ENCODE data around the gene RARA.

RARA gene

GRCh38 chr17:40329839-40330794 is 21.1 kb downstream of the RARA start:
- peak; percentile 48 for DNase-seq

GRCh38 chr17:40330850-40331470 is 22.0 kb downstream of the RARA start:
- no peak for DNase-seq

- no peak for DNase-seq
These were observed 23.0 kb downstream of the RARA start for GRCh38 chr17:40331743-40332641.

DNA sequence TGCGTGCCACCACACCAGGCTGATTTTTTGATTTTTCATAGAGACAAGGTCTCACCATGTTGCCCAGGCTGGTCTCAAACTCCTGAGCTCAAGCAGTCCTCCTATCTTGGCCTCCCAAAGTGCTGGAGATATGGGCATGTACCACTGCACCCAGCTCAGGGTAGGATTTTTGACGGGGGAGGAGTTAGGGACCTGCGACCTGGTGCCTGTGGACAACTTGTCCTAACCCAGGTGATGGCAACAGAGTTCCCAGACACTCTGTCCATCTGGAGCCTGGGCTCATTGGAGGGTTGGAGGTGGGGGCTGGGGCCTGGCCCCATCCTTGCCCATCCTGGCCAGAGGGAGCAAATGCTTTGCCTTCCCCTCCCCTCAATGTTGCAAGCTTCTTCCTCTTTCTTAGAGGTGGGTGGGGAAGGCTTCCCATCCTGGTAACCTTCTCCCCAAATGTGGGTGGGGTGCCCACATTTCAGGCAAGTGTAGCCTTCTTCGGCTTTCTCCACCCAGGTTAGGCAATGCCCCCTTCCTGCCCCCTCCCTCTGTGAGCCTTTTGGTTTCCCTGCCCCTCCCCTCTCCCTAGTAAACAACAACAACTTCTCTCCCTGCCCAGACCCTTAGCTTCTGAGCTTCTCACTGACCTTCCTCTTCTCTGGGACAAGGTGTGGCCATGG is 24.9 kb downstream of the RARA start:
- no peak for DNase-seq

- no peak for DNase-seq
These were observed 26.6 kb downstream of the RARA start for GRCh38 chr17:40335620-40336019.

GRCh38 chr17:40337351-40337750 is 28.4 kb downstream of the RARA start:
- no peak for DNase-seq

DNA sequence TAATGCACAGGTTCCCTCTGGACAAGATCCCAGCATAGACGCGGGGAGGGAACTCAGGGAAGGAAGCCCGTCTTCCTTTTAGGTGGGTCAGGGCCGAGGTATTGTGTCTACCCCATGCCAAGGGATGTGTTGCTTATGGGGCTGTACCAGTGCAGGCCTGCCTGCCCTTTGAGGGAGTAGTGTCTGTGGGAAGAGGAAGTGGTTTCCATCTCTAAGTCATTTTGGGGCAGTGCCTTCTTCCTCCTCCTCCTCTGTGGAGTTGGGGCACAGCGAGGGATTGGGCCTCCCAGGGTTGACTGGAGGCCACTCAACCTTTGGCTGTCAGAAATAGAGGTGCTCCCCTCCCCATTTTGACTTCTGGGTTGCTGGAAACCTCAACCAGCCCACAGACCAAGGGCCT is 29.1 kb downstream of the RARA start:
- no peak for DNase-seq

DNA sequence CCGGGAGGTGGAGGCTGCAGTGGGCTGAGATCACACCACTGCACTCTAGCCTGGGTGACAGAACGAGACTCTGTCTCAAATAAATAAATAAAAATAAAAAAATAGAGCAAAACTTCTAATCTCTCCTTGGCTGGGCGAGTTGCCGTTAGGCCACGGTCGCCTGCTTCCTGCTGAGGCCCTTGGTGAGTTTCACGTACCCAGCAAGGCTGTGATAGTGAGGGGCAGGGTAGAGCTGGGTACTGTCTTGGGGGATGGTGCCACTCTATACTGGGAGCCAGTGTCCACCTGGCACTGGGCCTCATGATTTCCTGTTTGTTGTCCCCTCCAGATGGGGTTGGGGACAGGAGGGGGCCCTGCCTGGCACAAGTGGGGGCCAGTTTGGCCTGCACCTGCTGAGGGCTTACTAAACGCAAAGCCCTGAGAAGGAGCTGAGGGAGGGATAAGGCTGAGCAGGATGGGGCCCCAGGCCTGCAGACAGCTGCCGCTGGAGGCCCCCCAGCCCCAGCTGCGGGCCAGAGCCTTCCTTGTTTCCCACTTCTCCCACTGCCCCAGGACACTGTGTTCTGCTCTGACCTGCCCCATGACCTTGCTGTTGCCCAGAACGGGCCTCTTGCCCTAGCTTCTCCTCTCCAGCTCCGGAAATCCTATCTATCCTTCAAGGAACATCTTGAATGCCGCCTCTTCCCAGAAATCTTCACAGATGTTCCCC is 30.1 kb downstream of the RARA start:
- DNase-seq: no peak

DNA sequence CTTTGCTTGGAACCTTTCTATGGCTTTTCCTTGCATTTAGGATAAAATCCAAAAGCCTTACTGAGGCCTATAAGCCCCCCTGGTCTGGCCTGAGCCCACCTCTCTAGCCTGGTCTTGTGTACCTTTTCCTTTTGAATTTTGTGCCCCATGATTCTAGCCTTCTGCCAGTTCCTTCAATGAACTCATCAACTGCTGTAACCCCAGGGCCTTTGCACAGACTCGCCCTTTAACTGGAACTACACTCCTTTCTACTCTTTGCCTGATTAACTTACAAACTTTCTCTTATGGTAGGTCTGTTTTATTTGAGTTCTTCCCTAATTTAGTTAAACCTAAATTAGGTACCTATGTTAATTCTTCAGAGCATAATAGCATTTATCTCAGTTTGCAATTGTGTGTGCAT is 31.3 kb downstream of the RARA start:
- no peak for DNase-seq

GRCh38 chr17:40340880-40341807 is 32.2 kb downstream of the RARA start:
- peak; percentile 93 for DNase-seq

- peak; percentile 49 for DNase-seq
These were observed 33.0 kb downstream of the RARA start for GRCh38 chr17:40341808-40342503.

DNA sequence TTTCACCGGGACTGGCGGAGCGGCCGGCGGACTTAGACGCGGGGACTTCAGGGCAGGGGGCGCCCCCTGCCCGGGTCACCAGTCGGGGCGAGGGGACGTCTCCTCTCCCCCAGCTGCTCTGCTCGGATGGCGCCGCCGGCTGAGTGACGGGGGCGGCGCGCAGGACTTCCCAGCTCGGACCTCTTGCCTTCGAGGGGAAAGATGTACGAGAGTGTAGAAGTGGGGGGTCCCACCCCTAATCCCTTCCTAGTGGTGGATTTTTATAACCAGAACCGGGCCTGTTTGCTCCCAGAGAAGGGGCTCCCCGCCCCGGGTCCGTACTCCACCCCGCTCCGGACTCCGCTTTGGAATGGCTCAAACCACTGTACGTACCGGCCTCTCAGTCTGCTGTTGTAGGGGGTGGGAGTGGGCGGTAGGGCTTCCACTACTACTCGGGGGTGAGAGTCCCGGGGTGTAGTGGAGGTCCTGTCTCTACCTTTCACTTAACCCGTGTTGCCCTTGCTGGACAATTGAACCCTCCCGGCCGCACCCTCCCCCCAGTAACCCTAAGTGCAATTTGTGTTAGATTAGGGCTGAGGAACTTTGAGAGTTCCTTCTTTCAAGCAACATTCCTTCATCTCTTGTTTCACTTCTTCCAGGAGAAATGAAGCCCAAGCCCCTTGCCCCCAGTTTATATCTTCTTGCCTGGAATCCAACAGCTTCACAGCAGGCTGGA is 33.7 kb downstream of the RARA start:
- no peak for DNase-seq

GRCh38 chr17:40343219-40344119 is 34.5 kb downstream of the RARA start:
- no peak for DNase-seq

- DNase-seq: peak; percentile 62
These were observed 35.6 kb downstream of the RARA start for GRCh38 chr17:40344421-40345160.

DNA sequence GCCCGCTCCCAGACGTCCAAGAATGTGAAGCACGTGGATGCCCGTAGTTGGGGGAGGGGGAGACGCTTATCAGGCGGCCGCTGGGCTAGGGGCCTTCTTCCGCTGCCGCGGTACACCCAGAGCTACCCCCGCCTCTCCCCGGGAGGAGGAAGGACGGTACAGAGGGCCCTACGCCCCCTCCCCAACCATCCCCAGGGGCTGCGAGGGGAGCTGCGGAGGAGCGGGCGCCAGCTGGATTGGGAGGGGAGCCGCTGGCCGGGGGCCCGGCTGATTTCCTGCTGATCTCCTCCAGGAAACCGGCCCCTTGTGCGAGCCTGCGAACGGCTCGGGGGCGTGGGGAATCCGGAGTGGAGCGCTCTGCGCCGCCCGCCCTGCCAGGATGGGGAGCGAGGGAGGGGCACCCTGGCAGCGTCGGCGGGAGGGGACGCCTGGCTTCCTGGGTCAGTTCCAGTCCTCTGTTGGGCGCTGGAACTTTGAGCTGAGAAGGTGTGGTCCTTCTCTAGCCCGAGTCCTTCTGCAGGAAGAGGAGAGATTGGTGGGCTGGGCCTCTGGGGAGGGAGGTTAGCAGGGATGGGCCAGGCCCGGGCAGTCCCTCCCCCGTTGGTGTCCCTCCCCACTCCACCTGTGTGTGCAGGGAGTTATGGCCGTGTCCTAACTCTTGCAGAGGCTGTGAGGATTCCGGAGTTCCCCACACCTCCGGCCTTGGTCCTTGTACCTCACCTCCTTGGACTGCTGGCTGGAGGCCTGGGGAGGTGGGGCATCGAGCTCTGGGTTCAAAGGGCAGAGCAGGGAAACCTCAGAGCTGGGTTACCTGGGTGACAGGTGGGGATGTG is 36.4 kb downstream of the RARA start:
- peak; percentile 49 for DNase-seq

- no peak for DNase-seq
These were observed 37.2 kb downstream of the RARA start for GRCh38 chr17:40345994-40346764.
